Esophagus mucosa (tissue), 1 donor: ENCODE results near the gene WIPF3. TPM values are rescaled to one million over a fixed set of nuclear protein-coding genes. Genes with fewer than 3 reads are reported as not detected.
A peak's percentile ranks its signal among the peaks of the same experiment; 100 is the strongest.
"Not testable (repeated sequence)": the region's sequence is repeated elsewhere in the genome, so short reads cannot be mapped to it uniquely, and the experiment has no call there.

Source experiments
- ATAC-seq: fragments of 200-7000 bp; cut with Tn5 transposase; one replicate; pipeline ENCODE4 v1.9.1; 2020
- total RNA-seq: library from RNA; stranded (reverse); gene quantifications from one replicate; pipeline ENCODE4 v1.2.4, GENCODE V29; 2023
- donor health status: DM: yes; HTN: yes; CAD: no.

WIPF3 gene
- total RNA-seq, 1 donor from 2014 or later = 1.2 TPM

GRCh38 chr7:29882481-29882880 is 76.2 kb downstream of the WIPF3 start:
- ATAC-seq = no peak

- ATAC-seq = peak; percentile 73
Observed at GRCh38 chr7:29883462-29884398, 77.4 kb downstream of the WIPF3 start.

DNA sequence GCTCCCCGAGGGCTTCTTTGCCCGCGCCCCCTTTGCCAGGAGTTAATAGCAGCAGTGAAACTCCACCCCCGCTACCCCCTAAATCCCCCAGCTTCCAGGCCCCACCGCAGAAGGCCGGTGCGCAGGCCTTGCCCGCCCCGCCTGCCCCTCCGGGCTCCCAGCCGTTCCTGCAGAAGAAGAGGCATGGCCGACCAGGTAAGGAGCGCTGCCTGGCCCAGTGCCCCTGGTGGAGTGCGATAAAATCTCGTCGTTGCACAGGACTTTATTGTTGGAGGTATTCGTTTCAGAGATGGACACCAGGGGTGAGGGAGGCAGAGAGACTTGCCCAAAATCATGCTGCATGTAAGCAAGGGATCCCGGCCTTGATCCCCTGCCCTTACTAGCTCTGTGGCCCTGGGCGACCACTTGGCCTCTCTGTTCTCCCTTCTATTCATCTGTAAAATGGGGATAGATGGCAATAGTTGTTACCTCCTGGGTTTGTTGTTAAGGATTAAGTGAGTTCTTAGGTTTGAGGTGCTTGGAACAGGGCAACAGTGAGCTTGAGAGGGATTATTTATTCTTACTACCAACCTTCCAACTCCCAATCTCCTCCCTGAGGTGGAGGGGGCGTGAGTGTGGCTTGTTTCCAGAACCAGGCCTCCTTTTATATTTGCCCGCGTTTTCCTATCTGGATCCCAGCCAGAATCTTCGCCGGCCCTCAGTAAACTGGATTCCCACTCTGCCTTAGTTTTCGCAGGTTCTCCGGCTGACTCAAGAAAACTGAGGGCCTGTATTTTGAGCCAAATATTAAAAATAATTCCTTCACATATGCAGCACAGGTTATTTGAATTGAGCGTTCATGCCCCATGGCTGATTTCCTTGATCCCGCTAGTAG is 78.3 kb downstream of the WIPF3 start:
- ATAC-seq = peak; percentile 67

DNA sequence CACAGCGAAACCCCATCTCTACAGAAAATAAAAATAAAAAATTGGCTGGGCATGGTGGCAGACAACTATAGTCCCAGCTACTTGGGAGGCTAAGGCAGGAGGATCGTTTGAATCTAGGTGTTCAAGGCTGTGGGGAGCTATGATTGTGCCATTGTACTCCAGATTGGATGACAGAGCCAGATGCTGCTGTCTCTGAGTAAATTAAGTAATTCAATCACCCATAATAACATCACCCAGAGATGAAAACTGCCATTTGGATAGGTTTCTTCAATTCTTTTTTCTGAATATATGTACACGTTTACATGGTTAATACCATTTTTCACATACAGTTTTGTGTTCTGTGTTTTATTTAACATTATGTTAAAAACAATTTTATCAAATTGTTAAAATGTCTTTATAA is 79.3 kb downstream of the WIPF3 start:
- no peak for ATAC-seq

GRCh38 chr7:29886827-29887226 is 80.5 kb downstream of the WIPF3 start:
- no peak for ATAC-seq

GRCh38 chr7:29888006-29888405 is 81.7 kb downstream of the WIPF3 start:
- ATAC-seq = no peak

- no peak for ATAC-seq
Observed at GRCh38 chr7:29889288-29889687, 83.0 kb downstream of the WIPF3 start.

GRCh38 chr7:29890251-29890650 is 83.9 kb downstream of the WIPF3 start:
- no peak for ATAC-seq

GRCh38 chr7:29890786-29891185 is 84.5 kb downstream of the WIPF3 start:
- ATAC-seq = not testable (repeated sequence)

- no peak for ATAC-seq
Observed at GRCh38 chr7:29891766-29892165, 85.5 kb downstream of the WIPF3 start.

- no peak for ATAC-seq
Observed at GRCh38 chr7:29892231-29892630, 85.9 kb downstream of the WIPF3 start.

DNA sequence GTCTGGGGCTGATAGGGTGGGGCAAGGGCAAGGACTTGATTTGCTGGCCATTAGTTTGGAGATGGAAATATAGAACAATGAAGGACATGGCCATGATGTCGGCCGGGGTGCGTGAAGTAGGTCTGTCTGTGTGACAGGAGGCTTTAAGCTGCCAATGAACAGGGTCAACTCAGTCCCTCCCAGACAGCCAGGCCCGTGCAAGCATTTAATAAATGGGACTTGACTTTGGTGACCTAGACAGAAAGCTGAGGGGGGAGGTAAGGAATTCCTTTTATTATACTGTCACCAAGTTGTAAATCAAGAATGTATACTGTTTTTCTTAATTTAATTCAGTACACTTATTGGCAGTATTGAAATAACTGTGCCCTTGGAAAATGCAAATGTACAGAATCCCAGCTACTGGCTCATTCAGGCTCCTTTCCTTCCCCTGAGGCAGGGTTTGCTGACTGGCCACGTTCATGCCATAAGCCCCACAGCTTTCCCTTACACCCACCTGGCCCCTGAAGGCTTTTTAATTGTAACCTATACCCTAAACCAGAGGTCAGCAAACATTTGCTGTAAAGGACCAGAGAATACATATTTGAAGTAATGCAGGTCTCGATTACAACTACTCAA is 87.2 kb downstream of the WIPF3 start:
- no peak for ATAC-seq

DNA sequence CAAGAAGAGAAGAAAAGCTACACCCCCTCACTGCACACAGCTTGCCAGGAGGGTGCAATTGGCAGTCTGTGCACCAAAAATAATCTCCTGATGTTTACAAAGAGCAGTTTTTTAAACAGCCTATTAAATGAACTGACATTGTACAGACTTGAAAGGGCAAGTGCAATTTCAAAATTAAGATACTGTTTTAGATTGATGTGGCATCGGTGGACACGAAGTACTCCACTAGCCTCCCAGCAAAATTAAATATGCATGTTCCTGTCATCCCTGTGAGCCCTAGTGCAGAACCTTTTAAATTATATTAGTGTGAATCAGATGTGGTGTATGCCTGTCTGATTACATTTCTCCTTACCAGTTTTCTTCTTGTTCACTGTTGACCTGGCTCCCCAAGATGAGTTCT is 87.9 kb downstream of the WIPF3 start:
- no peak for ATAC-seq

DNA sequence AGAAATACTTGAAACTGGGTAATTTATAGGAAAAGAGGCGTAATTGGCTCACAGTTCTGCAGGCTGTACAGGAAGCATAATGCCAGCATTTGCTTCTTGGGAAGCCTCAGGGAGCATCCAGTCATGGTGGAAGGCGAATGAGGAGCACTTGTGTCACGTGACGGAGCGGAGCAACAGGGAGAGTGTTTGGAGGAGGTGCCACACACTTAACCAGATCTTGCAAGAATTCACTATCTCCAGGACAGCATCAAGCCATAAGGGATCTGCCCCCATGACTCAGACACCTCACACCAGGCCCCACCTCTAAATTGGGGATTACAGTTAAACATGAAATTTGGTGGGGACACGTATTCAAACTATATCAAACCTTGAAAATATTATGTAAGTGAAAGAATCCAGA is 89.3 kb downstream of the WIPF3 start:
- no peak for ATAC-seq

GRCh38 chr7:29896685-29897411 is 90.5 kb downstream of the WIPF3 start:
- no peak for ATAC-seq

DNA sequence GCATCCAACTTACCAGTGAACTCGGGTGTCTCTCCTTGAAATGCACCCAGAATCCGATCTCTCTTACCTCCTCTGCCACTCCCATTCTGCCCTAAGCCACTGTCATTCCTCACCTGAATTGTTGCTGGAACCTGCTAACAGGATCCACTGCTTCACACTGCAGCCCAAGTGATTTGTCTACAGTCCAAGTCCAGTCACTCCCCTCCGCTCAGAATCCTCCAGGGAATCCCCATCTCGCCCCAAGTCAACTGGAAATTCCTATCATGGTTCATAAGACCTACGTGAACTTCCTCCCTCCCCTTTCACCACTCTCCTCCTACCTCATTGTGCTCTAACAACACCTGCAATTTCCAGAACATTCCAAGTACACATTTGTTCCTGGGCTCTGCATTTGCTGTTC is 92.0 kb downstream of the WIPF3 start:
- no peak for ATAC-seq

- ATAC-seq = no peak
Observed at GRCh38 chr7:29900745-29901144, 94.4 kb downstream of the WIPF3 start.

- ATAC-seq = no peak
Observed at GRCh38 chr7:29906200-29907022, 100.1 kb downstream of the WIPF3 start.

DNA sequence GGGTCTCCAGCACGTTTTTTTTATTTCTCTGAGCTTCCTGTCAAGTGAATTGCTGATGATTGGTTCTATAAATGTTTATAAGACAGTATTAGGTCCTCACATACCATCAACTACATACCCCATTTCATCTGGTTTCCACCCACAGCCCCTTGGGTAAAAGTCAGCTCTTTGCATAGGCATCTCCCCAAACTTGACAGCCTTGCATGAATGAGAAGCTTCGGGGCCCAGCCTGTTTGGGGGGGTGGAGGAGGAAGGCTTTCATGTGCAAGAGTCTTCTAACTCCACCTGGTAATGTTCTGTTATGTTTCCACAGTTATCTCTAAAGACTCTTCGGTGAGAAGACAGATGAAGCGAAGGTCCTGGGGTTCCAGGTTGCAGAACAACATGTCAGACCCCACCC is 107.9 kb downstream of the WIPF3 start:
- no peak for ATAC-seq

- ATAC-seq = no peak
Observed at GRCh38 chr7:29915481-29916215, 109.3 kb downstream of the WIPF3 start.

GRCh38 chr7:29917641-29918040 is 111.3 kb downstream of the WIPF3 start:
- no peak for ATAC-seq
